Choroid plexus epithelial cell (primary cell): ENCODE results near the gene CDK5RAP2.
"Not testable (repeated sequence)": the region's sequence is repeated elsewhere in the genome, so short reads cannot be mapped to it uniquely, and the experiment has no call there.

ENCODE experiments used
- DNase-seq: peaks from one replicate; pipeline ENCODE4 v3.0.0-alpha.2; 2010; ENCODE audit warnings: low read depth
- H3K4me3 ChIP-seq: 2 replicates; pipeline ENCODE4 v1.5.1; 2011; ENCODE audit warnings: low read depth, mild to moderate bottlenecking, control low read depth, low read length, moderate library complexity
- TF ChIP-seq, protein P1 (sequence below): conservative IDR thresholded peaks from 2 replicates; pipeline ENCODE4 v1.5.1; 2011; ENCODE audit warnings: low read depth, mild to moderate bottlenecking, control low read depth, inconsistent platforms, low read length, moderate library complexity

The CDK5RAP2 gene

DNA sequence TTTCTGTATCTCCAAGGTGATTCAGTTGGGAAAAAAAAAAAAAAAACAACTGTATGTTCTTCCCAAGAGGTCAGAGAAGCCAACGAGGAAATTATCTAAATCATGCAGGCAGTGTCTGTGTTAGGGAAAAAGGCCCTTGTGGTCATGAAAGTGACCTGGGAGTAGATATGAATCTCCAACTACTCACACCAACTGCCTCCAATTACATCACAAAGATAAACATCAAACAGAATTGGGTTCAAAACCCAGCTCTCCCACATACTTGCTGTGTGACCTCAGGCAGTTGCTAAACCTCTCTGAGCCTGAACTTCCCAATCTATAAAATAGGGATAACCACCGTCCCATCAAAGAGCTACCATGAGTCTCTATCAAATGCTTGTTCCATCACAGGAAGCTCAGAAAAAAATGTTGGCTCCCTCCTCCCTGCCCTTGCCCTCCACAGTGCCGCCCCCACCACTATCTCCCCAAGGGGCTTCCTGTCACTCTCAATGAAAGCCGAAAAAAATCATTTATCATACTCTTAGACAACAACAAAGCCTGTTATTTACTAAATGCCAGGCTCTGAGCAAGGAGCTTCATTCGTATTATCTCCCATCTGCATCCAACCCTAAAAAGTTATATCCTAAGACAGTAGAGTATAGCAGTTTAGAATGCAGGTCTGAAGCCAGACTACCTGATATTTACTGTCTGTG is 42.9 kb downstream of the CDK5RAP2 start:
- TF ChIP-seq, protein P1, sequence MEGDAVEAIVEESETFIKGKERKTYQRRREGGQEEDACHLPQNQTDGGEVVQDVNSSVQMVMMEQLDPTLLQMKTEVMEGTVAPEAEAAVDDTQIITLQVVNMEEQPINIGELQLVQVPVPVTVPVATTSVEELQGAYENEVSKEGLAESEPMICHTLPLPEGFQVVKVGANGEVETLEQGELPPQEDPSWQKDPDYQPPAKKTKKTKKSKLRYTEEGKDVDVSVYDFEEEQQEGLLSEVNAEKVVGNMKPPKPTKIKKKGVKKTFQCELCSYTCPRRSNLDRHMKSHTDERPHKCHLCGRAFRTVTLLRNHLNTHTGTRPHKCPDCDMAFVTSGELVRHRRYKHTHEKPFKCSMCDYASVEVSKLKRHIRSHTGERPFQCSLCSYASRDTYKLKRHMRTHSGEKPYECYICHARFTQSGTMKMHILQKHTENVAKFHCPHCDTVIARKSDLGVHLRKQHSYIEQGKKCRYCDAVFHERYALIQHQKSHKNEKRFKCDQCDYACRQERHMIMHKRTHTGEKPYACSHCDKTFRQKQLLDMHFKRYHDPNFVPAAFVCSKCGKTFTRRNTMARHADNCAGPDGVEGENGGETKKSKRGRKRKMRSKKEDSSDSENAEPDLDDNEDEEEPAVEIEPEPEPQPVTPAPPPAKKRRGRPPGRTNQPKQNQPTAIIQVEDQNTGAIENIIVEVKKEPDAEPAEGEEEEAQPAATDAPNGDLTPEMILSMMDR = no peak
- no peak for DNase-seq
- H3K4me3 ChIP-seq = no peak overlapping the region

DNA sequence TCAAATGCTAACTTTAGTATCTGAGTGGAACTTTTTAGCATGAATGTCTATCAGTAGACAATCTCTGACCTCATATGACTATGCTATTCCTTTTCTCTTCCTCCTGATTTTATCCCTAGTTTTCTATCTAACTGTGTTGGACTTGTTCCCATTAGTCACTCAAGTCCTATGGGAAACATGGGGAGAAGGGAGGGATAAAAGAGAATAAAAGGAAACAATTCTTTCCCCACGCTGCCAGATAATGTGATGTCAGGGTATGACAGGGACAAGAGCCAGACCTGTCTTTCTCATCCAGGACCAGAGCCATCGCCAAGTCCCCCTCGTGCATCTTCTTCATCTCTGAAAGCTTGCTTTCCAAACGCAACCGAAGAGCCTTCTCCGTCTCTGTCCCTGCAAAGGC is 43.9 kb downstream of the CDK5RAP2 start:
- DNase-seq = no peak
- TF ChIP-seq, protein P1 = no peak
- H3K4me3 ChIP-seq = no peak overlapping the region

DNA sequence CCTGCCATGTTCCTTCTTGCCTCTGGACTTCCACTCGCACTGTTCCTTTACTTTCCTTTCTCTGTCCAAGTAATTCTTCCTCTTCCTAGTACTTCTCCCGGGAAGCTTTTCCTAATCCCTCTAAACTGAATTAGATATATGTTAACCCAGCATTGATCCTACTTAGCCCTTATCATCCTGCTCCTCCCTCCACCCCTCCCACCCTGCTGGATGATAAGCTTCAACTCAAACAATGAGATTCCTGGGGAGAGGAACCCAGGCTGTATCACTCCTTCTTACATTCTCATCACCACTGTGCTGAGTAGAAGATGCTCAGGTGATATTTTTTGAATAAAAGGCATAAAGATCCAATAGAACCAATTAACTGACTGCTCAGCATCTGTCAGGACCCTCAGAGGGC is 45.7 kb downstream of the CDK5RAP2 start:
- no peak for DNase-seq
- TF ChIP-seq, protein P1 = no peak
- no peak overlapping the region for H3K4me3 ChIP-seq

DNA sequence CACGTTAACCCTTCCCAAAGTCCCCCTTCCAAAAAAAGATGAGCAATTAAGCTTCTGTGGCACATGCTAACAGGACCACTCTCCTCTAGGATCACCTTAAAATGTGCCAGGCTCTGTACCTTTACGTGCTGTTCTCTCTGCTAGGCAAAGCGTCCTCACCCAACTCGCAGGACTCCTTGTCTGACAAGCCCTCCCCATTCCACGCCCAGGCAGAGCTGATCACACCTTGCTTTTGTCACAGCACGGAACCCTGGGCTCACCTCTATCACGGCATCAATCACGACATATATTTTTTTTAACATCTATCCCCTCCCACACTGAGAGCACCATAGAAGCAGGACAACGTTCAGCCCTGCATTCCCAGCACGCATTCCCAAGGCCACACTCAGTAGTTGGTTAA is 47.1 kb downstream of the CDK5RAP2 start:
- TF ChIP-seq, protein P1 = no peak
- H3K4me3 ChIP-seq = no peak overlapping the region
- no peak for DNase-seq

GRCh38 chr9:120532475-120532874 is 47.5 kb downstream of the CDK5RAP2 start:
- TF ChIP-seq, protein P1 = no peak
- peak; percentile 50 for DNase-seq
- no peak overlapping the region for H3K4me3 ChIP-seq

- DNase-seq = peak; percentile 68
- TF ChIP-seq, protein P1 = peak; percentile 78
- no peak overlapping the region for H3K4me3 ChIP-seq
Observed at GRCh38 chr9:120531683-120532300, 48.2 kb downstream of the CDK5RAP2 start.

GRCh38 chr9:120530220-120530832 is 49.6 kb downstream of the CDK5RAP2 start:
- DNase-seq, H3K4me3 ChIP-seq: not testable (repeated sequence)
